ENCODE measurements around the gene ZCCHC13.
"Not testable (repeated sequence)": the region's sequence is repeated elsewhere in the genome, so short reads cannot be mapped to it uniquely, and the experiment has no call there.

Gene ZCCHC13

GRCh38 chrX:74325130-74326059, 21.4 kb downstream of the ZCCHC13 start:
- DNase-seq (ENCODE audit: extremely low spot score) = no peak
- POLR2A ChIA-PET = no interaction called here
- TF ChIP-seq FOXA1 (IDR thresholded peaks at IDR 0.05) (no peak), ZNF384 (IDR thresholded peaks at IDR 0.05) (no peak), SP1 (IDR thresholded peaks at IDR 0.05) (no peak), BHLHE40 (IDR thresholded peaks at IDR 0.05; ENCODE audit: borderline replicate concordance) (no peak), ELF4 (IDR thresholded peaks at IDR 0.05) (no peak), NFRKB (IDR thresholded peaks at IDR 0.05) (no peak), TARDBP (IDR thresholded peaks at IDR 0.05) (no peak), HDGF (IDR thresholded peaks at IDR 0.05; ENCODE audit: borderline replicate concordance) (no peak), FOXK2 (IDR thresholded peaks at IDR 0.05) (no peak), L3MBTL2 (conservative IDR thresholded peaks at IDR 0.05) (no peak), CTBP1 (IDR thresholded peaks at IDR 0.05; ENCODE audit: borderline replicate concordance) (no peak), FOXM1 (IDR thresholded peaks at IDR 0.05; ENCODE audit: borderline replicate concordance) (no peak), LEF1 (IDR thresholded peaks at IDR 0.05; ENCODE audit: borderline replicate concordance) (no peak), SUZ12 (IDR thresholded peaks at IDR 0.05) (no peak), PKNOX1 (IDR thresholded peaks at IDR 0.05) (no peak), ARNT (IDR thresholded peaks at IDR 0.05) (no peak)
- CTCF ChIA-PET = interaction anchor here (0.6 to 1.1 kb wide), 4 partner anchors 10 to 191 kb away, joined by 3 to 4 read pairs (median 3); no protein-coding TSS in a partner anchor

- POLR2A ChIA-PET = no interaction called here
- CTCF ChIA-PET = no interaction called here
- DNase-seq (ENCODE audit: extremely low spot score) = no peak
- TF ChIP-seq ZNF384 (IDR thresholded peaks at IDR 0.05) = no peak
- no peak for TF ChIP-seq PKNOX1 (IDR thresholded peaks at IDR 0.05)
- no peak for TF ChIP-seq ARNT (IDR thresholded peaks at IDR 0.05)
- TF ChIP-seq HDGF (IDR thresholded peaks at IDR 0.05; ENCODE audit: borderline replicate concordance) = no peak
- TF ChIP-seq FOXM1 (IDR thresholded peaks at IDR 0.05; ENCODE audit: borderline replicate concordance) = no peak
- no peak for TF ChIP-seq LEF1 (IDR thresholded peaks at IDR 0.05; ENCODE audit: borderline replicate concordance)
- TF ChIP-seq SP1 (IDR thresholded peaks at IDR 0.05) = no peak
- TF ChIP-seq NFRKB (IDR thresholded peaks at IDR 0.05) = no peak
- TF ChIP-seq L3MBTL2 (conservative IDR thresholded peaks at IDR 0.05) = no peak
- no peak for TF ChIP-seq BHLHE40 (IDR thresholded peaks at IDR 0.05; ENCODE audit: borderline replicate concordance)
- TF ChIP-seq ELF4 (IDR thresholded peaks at IDR 0.05) = no peak
- no peak for TF ChIP-seq TARDBP (IDR thresholded peaks at IDR 0.05)
Observed at GRCh38 chrX:74338852-74339251, 34.9 kb downstream of the ZCCHC13 start.

GRCh38 chrX:74340051-74340450, 36.1 kb downstream of the ZCCHC13 start:
- ChIA-PET CTCF (no interaction called here), POLR2A (no interaction called here)
- no peak for DNase-seq (ENCODE audit: extremely low spot score)
- no peak for TF ChIP-seq SP1 (IDR thresholded peaks at IDR 0.05)
- no peak for TF ChIP-seq NFRKB (IDR thresholded peaks at IDR 0.05)
- no peak for TF ChIP-seq CTBP1 (IDR thresholded peaks at IDR 0.05; ENCODE audit: borderline replicate concordance)
- no peak for TF ChIP-seq PKNOX1 (IDR thresholded peaks at IDR 0.05)
- no peak for TF ChIP-seq HDGF (IDR thresholded peaks at IDR 0.05; ENCODE audit: borderline replicate concordance)
- no peak for TF ChIP-seq LEF1 (IDR thresholded peaks at IDR 0.05; ENCODE audit: borderline replicate concordance)
- no peak for TF ChIP-seq SUZ12 (IDR thresholded peaks at IDR 0.05)
- no peak for TF ChIP-seq FOXA1 (IDR thresholded peaks at IDR 0.05)
- TF ChIP-seq ZNF384 (IDR thresholded peaks at IDR 0.05) = no peak
- no peak for TF ChIP-seq ARNT (IDR thresholded peaks at IDR 0.05)

GRCh38 chrX:74342211-74342610, 38.2 kb downstream of the ZCCHC13 start:
- DNase-seq (ENCODE audit: extremely low spot score); CTCF ChIA-PET: not testable (repeated sequence)
- POLR2A ChIA-PET = interaction anchor here (1.0 kb wide), 1 partner anchor 49 kb away, joined by 3 read pairs; no protein-coding TSS in a partner anchor

- peak; percentile 94 for DNase-seq (ENCODE audit: extremely low spot score)
- CTCF ChIA-PET = interaction anchor here (0.5 to 1.5 kb wide), 16 partner anchors 8 to 812 kb away, joined by 3 to 5 read pairs (median 3); no protein-coding TSS in a partner anchor
- TF ChIP-seq CTBP1 (IDR thresholded peaks at IDR 0.05; ENCODE audit: borderline replicate concordance) (peak; percentile 84; the same call in 1 of the 2 replicates), FOXA1 (IDR thresholded peaks at IDR 0.05) (no peak), FOXM1 (IDR thresholded peaks at IDR 0.05; ENCODE audit: borderline replicate concordance) (no peak)
- POLR2A ChIA-PET = interaction anchor here (1.8 kb wide), 1 partner anchor 93 kb away, joined by 6 read pairs; no protein-coding TSS in a partner anchor
Observed at GRCh38 chrX:74343343-74344279, 39.6 kb downstream of the ZCCHC13 start.
